Measurements from ENCODE around the gene DNAH8.

DNA sequence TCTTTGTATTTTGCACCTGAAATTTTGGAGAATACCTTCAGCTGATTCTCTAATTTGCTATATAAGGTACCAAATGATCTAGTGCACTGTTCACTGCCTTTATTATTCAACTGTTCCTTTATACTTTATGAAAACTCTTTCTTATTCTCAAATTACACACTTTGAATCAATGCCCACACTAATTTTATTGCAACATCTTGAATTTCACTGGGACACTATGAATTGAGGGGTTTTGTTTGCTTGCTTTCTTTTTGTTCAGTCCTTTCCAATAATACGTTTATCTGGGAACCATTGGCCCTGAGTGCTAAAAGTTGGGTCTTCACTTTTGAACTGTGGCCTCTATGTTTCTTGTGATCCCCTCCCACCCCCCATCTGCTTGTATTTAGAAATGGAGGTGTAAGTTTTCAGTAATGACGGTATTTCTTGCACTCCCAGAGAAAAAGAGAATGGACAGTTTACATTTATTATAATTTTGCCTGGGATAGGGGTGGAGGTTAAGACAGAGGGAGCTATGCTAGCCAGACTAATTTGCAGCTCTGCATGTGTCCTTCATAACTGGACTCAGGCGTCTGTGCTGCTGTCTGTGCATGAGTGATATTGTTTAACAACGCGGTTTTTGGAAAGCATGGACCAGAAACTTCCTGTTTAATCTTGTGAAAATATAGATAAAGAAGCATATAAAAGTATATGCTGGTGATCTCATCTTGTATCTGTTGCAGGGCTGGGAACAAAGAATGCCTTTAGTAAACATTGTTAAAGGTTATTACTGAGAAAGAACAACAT lies 98.1 kb downstream of the DNAH8 start:
- TF ChIP-seq, protein P1, sequence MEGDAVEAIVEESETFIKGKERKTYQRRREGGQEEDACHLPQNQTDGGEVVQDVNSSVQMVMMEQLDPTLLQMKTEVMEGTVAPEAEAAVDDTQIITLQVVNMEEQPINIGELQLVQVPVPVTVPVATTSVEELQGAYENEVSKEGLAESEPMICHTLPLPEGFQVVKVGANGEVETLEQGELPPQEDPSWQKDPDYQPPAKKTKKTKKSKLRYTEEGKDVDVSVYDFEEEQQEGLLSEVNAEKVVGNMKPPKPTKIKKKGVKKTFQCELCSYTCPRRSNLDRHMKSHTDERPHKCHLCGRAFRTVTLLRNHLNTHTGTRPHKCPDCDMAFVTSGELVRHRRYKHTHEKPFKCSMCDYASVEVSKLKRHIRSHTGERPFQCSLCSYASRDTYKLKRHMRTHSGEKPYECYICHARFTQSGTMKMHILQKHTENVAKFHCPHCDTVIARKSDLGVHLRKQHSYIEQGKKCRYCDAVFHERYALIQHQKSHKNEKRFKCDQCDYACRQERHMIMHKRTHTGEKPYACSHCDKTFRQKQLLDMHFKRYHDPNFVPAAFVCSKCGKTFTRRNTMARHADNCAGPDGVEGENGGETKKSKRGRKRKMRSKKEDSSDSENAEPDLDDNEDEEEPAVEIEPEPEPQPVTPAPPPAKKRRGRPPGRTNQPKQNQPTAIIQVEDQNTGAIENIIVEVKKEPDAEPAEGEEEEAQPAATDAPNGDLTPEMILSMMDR (IDR thresholded peaks at IDR 0.05): no peak
- TF ChIP-seq POLR2AphosphoS5 (IDR thresholded peaks at IDR 0.05) (no peak), EP300 (IDR thresholded peaks at IDR 0.05) (no peak), POLR2A (IDR thresholded peaks at IDR 0.05) (no peak)
